Regular cardiac myocyte (primary cell): ENCODE measurements around the gene ADAMTS7. TPM values are rescaled to one million over a fixed set of nuclear protein-coding genes. Genes with fewer than 3 reads are reported as not detected.

Source experiments
- total RNA-seq: library from RNA; depleted of rRNA; stranded (reverse); fragments of >200 nt; gene quantifications from 2 replicates; pipeline ENCODE4 v1.2.3, GENCODE V29; 2014

The ADAMTS7 gene, protein sequence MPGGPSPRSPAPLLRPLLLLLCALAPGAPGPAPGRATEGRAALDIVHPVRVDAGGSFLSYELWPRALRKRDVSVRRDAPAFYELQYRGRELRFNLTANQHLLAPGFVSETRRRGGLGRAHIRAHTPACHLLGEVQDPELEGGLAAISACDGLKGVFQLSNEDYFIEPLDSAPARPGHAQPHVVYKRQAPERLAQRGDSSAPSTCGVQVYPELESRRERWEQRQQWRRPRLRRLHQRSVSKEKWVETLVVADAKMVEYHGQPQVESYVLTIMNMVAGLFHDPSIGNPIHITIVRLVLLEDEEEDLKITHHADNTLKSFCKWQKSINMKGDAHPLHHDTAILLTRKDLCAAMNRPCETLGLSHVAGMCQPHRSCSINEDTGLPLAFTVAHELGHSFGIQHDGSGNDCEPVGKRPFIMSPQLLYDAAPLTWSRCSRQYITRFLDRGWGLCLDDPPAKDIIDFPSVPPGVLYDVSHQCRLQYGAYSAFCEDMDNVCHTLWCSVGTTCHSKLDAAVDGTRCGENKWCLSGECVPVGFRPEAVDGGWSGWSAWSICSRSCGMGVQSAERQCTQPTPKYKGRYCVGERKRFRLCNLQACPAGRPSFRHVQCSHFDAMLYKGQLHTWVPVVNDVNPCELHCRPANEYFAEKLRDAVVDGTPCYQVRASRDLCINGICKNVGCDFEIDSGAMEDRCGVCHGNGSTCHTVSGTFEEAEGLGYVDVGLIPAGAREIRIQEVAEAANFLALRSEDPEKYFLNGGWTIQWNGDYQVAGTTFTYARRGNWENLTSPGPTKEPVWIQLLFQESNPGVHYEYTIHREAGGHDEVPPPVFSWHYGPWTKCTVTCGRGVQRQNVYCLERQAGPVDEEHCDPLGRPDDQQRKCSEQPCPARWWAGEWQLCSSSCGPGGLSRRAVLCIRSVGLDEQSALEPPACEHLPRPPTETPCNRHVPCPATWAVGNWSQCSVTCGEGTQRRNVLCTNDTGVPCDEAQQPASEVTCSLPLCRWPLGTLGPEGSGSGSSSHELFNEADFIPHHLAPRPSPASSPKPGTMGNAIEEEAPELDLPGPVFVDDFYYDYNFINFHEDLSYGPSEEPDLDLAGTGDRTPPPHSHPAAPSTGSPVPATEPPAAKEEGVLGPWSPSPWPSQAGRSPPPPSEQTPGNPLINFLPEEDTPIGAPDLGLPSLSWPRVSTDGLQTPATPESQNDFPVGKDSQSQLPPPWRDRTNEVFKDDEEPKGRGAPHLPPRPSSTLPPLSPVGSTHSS (N-terminal part only)
- 12.8 and 18.6 TPM in 2 replicates for total RNA-seq

DNA sequence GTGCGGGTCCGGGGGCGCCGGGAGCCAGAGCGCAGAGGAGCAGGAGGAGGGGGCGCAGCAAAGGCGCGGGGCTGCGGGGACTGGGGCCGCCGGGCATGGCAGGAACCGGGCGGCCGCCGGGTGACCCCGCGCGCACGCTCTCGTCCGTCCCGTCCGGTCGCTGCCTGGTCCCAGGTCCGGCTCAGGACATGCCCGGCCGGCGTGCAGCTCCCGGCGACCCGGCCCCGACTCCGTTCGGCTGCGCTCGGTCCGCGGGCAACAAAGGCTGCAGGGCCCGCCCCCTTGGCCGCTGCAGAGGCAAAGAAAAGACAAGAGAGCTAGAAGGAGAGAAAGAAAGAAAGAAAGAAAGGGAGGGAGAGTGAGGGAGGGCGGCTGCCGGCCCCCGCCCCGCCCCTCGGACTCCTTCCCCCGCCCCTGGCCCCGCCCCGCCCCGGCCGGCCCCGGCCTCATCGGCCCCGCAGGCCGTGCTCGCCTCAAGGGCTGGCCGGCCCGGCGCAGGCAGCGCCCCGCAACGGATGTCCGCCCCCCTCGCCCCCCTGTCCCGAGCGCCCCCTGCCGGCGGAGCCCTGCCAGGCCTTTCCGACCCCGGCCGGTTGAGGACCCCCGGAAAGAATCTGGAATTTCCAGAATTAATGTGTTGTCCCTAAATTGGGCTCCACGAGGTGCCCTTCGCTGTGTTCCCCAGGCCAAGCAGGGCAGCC lies at the start of gene ADAMTS7:
TSS of gene ADAMTS7 (minus strand) at position 341 of the 701 bp plus-strand sequence. CDS start at position 97, 244 bp downstream.

Other genes starting within 250 kb of the ADAMTS7 start
- 0.56 and 2.3 TPM in 2 replicates for gene CHRNA5, start 245.9 kb downstream of the ADAMTS7 start, total RNA-seq
- gene CHRNA3, start 190.5 kb downstream of the ADAMTS7 start, total RNA-seq = 0.28 TPM in 1 of 2 replicates, not detected in the other
- not detected in 2 replicates for gene CHRNB4, start 170.3 kb downstream of the ADAMTS7 start, total RNA-seq
- 447 and 559 TPM in 2 replicates for gene MORF4L1, start 61.4 kb upstream of the ADAMTS7 start, total RNA-seq
- 3.5 and 15.5 TPM in 2 replicates for gene CTSH, start 133.6 kb upstream of the ADAMTS7 start, total RNA-seq